ENCODE results near the gene SH3YL1.
"Not testable (repeated sequence)": the region's sequence is repeated elsewhere in the genome, so short reads cannot be mapped to it uniquely, and the experiment has no call there.

The SH3YL1 gene

GRCh38 chr2:196406-196805, 67.4 kb downstream of the SH3YL1 start:
- Mint-ChIP-seq H3K36me3 (no peaks in the 10 kb centered on the region), H3K27me3 (peaks cover 9% of the 10 kb centered on the region), H3K9me3 (no peaks in the 10 kb centered on the region), H3K4me3 (no peak overlapping the region), H3K27ac (no peak overlapping the region), H3K4me1 (no peaks in the 10 kb centered on the region)
- ATAC-seq: no peak

GRCh38 chr2:195932-196331, 67.9 kb downstream of the SH3YL1 start:
- no peak overlapping the region for H3K4me3 Mint-ChIP-seq
- H3K36me3 Mint-ChIP-seq: no peaks in the 10 kb centered on the region
- ATAC-seq: no peak
- no peak overlapping the region for H3K27ac Mint-ChIP-seq
- no peaks in the 10 kb centered on the region for H3K4me1 Mint-ChIP-seq
- no peaks in the 10 kb centered on the region for H3K9me3 Mint-ChIP-seq
- H3K27me3 Mint-ChIP-seq: peaks cover 4% of the 10 kb centered on the region

- Mint-ChIP-seq H3K36me3 (no peaks in the 10 kb centered on the region), H3K9me3 (peaks cover 3% of the 10 kb centered on the region), H3K4me1 (no peaks in the 10 kb centered on the region), H3K4me3 (no peak overlapping the region), H3K27ac (no peak overlapping the region), H3K27me3 (no peaks in the 10 kb centered on the region)
- no peak for ATAC-seq
Measured at GRCh38 chr2:193141-193671, 70.6 kb downstream of the SH3YL1 start.

- Mint-ChIP-seq H3K27me3 (no peaks in the 10 kb centered on the region), H3K4me3 (no peak overlapping the region), H3K27ac (no peak overlapping the region), H3K36me3 (no peaks in the 10 kb centered on the region), H3K4me1 (no peaks in the 10 kb centered on the region), H3K9me3 (peaks cover 8% of the 10 kb centered on the region)
- peak; percentile 39 for ATAC-seq
Measured at GRCh38 chr2:191311-192190, 72.3 kb downstream of the SH3YL1 start.

GRCh38 chr2:187825-188224, 76.0 kb downstream of the SH3YL1 start:
- H3K36me3 Mint-ChIP-seq: no peaks in the 10 kb centered on the region
- no peak overlapping the region for H3K4me3 Mint-ChIP-seq
- H3K27me3 Mint-ChIP-seq: peaks cover 16% of the 10 kb centered on the region
- H3K4me1 Mint-ChIP-seq: no peaks in the 10 kb centered on the region
- H3K9me3 Mint-ChIP-seq: peaks cover 10% of the 10 kb centered on the region
- ATAC-seq: no peak
- H3K27ac Mint-ChIP-seq: no peak overlapping the region

- Mint-ChIP-seq H3K27me3 (peaks cover 16% of the 10 kb centered on the region), H3K4me1 (no peaks in the 10 kb centered on the region), H3K9me3 (peaks cover 11% of the 10 kb centered on the region), H3K4me3 (no peak overlapping the region), H3K36me3 (no peaks in the 10 kb centered on the region), H3K27ac (no peak overlapping the region)
- ATAC-seq: no peak
Measured at GRCh38 chr2:185221-185620, 78.6 kb downstream of the SH3YL1 start.

GRCh38 chr2:184695-185094, 79.1 kb downstream of the SH3YL1 start:
- Mint-ChIP-seq H3K9me3 (peaks cover 11% of the 10 kb centered on the region), H3K4me1 (no peaks in the 10 kb centered on the region), H3K27me3 (peaks cover 16% of the 10 kb centered on the region), H3K36me3 (no peaks in the 10 kb centered on the region), H3K4me3 (no peak overlapping the region), H3K27ac (no peak overlapping the region)
- ATAC-seq: no peak

- Mint-ChIP-seq H3K9me3 (peaks cover 6% of the 10 kb centered on the region), H3K36me3 (no peaks in the 10 kb centered on the region), H3K27ac (no peak overlapping the region), H3K4me3 (no peak overlapping the region), H3K27me3 (peaks cover 18% of the 10 kb centered on the region), H3K4me1 (no peaks in the 10 kb centered on the region)
- ATAC-seq: no peak
Measured at GRCh38 chr2:182509-183122, 81.2 kb downstream of the SH3YL1 start.

GRCh38 chr2:180311-180710, 83.5 kb downstream of the SH3YL1 start:
- Mint-ChIP-seq H3K4me1 (no peaks in the 10 kb centered on the region), H3K36me3 (no peaks in the 10 kb centered on the region), H3K27me3 (peaks cover 21% of the 10 kb centered on the region), H3K4me3 (no peak overlapping the region), H3K27ac (no peak overlapping the region), H3K9me3 (peaks cover 3% of the 10 kb centered on the region)
- peak; percentile 36 for ATAC-seq

GRCh38 chr2:179886-180285, 83.9 kb downstream of the SH3YL1 start:
- peak; percentile 34 for ATAC-seq
- H3K27ac Mint-ChIP-seq: no peak overlapping the region
- no peak overlapping the region for H3K4me3 Mint-ChIP-seq
- peaks cover 3% of the 10 kb centered on the region for H3K9me3 Mint-ChIP-seq
- no peaks in the 10 kb centered on the region for H3K4me1 Mint-ChIP-seq
- peaks cover 17% of the 10 kb centered on the region for H3K27me3 Mint-ChIP-seq
- H3K36me3 Mint-ChIP-seq: no peaks in the 10 kb centered on the region

- H3K4me3 Mint-ChIP-seq: no peak overlapping the region
- H3K27ac Mint-ChIP-seq: no peak overlapping the region
- no peaks in the 10 kb centered on the region for H3K4me1 Mint-ChIP-seq
- peaks cover under 1% of the 10 kb centered on the region for H3K9me3 Mint-ChIP-seq
- ATAC-seq: no peak
- H3K36me3 Mint-ChIP-seq: no peaks in the 10 kb centered on the region
- H3K27me3 Mint-ChIP-seq: peaks cover 8% of the 10 kb centered on the region
Measured at GRCh38 chr2:177733-178132, 86.1 kb downstream of the SH3YL1 start.

GRCh38 chr2:176917-177316, 86.9 kb downstream of the SH3YL1 start:
- H3K27me3 Mint-ChIP-seq: peaks cover 8% of the 10 kb centered on the region
- no peak for ATAC-seq
- no peaks in the 10 kb centered on the region for H3K9me3 Mint-ChIP-seq
- H3K4me3 Mint-ChIP-seq: no peak overlapping the region
- H3K27ac Mint-ChIP-seq: no peak overlapping the region
- no peaks in the 10 kb centered on the region for H3K36me3 Mint-ChIP-seq
- H3K4me1 Mint-ChIP-seq: no peaks in the 10 kb centered on the region

GRCh38 chr2:175880-176820, 87.7 kb downstream of the SH3YL1 start:
- Mint-ChIP-seq H3K36me3 (no peaks in the 10 kb centered on the region), H3K27me3 (peaks cover 10% of the 10 kb centered on the region), H3K27ac (no peak overlapping the region), H3K9me3 (no peaks in the 10 kb centered on the region), H3K4me3 (no peak overlapping the region), H3K4me1 (no peaks in the 10 kb centered on the region)
- ATAC-seq: no peak

GRCh38 chr2:175161-175786, 88.6 kb downstream of the SH3YL1 start:
- no peaks in the 10 kb centered on the region for H3K9me3 Mint-ChIP-seq
- no peak for ATAC-seq
- peaks cover 18% of the 10 kb centered on the region for H3K27me3 Mint-ChIP-seq
- no peaks in the 10 kb centered on the region for H3K4me1 Mint-ChIP-seq
- no peaks in the 10 kb centered on the region for H3K36me3 Mint-ChIP-seq
- no peak overlapping the region for H3K27ac Mint-ChIP-seq
- no peak overlapping the region for H3K4me3 Mint-ChIP-seq

- not testable (repeated sequence) for H3K9me3 Mint-ChIP-seq, H3K4me1 Mint-ChIP-seq, H3K36me3 Mint-ChIP-seq, H3K27ac Mint-ChIP-seq, H3K4me3 Mint-ChIP-seq, ATAC-seq
- peaks cover 23% of the 10 kb centered on the region for H3K27me3 Mint-ChIP-seq
Measured at GRCh38 chr2:172120-172519, 91.7 kb downstream of the SH3YL1 start.

Measured in stimulated activated memory B cell treated with anti-CD40 and anti-IgM and Interleukin-4, amounts not matched to agents 10 μg/mL and 1 μg/mL and 100 μg/mL, for 72 hours (primary cell).